ENCODE measurements around the gene DGKD.

The DGKD gene, protein sequence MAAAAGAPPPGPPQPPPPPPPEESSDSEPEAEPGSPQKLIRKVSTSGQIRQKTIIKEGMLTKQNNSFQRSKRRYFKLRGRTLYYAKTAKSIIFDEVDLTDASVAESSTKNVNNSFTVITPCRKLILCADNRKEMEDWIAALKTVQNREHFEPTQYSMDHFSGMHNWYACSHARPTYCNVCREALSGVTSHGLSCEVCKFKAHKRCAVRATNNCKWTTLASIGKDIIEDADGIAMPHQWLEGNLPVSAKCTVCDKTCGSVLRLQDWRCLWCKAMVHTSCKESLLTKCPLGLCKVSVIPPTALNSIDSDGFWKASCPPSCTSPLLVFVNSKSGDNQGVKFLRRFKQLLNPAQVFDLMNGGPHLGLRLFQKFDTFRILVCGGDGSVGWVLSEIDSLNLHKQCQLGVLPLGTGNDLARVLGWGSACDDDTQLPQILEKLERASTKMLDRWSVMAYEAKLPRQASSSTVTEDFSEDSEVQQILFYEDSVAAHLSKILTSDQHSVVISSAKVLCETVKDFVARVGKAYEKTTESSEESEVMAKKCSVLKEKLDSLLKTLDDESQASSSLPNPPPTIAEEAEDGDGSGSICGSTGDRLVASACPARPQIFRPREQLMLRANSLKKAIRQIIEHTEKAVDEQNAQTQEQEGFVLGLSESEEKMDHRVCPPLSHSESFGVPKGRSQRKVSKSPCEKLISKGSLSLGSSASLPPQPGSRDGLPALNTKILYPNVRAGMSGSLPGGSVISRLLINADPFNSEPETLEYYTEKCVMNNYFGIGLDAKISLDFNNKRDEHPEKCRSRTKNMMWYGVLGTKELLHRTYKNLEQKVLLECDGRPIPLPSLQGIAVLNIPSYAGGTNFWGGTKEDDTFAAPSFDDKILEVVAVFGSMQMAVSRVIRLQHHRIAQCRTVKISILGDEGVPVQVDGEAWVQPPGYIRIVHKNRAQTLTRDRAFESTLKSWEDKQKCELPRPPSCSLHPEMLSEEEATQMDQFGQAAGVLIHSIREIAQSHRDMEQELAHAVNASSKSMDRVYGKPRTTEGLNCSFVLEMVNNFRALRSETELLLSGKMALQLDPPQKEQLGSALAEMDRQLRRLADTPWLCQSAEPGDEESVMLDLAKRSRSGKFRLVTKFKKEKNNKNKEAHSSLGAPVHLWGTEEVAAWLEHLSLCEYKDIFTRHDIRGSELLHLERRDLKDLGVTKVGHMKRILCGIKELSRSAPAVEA

DNA sequence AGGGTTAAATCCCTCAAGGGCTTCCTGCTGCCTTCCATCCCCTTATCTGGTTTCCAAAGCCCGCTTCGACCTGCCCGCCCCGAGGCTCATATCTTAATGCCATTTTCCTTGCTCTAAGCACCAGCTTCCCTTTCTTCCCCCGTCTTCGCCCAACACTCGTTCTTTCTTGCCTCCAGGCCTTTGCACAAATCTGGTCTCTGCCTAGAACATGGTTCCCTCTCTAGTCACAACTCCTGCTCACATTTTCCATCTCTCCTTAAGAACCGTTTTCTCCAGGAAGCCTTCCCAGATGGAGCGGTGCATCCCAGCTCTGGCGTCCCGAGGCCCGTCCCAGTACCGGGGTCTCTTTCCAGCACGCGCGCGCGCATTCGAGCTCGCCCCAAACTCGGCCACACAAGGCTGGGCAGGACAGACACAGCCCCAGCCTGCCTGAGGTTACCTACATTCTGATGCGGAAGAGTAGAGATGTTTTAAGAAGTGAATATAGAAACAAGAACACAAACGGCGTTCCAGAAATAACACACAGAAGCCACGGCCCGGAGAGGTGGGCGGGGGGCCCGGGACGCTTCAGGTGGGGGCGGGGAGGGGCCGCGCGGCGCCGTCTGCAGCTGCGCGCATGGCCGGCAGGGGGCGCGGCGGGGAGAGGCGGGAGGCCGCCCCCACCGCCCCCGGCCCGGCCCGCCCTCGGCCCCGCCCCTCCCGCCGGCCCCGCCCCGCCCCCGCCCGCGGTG, at the start of gene DGKD:
TSS of gene DGKD (plus strand) at position 726 of the 731 bp plus-strand sequence. CDS start 25 bp downstream, outside the sequence.
- no peak for DNase-seq (ENCODE audit: low read depth, low spot score)
- no peak within 1 kb of the TSS for H3K27ac ChIP-seq

DNA sequence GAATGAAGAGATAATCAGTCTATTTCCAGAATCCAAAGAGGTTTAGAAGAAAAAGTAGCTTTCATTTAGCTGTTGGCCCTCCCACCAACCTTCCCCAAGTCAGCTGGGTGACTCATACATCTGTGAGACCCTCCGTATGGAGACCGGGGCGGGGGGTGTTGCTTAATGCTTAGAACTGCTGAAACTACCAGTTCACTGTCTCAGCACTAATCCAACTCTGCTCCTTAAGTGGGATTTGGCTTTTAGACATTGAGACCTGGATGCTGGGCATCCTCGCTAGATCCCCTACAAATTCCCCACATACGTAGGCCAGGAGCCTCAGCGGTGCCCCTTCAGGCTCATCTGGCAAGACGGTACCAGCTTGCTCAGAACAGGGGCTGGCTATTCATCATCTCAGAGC, 46.7 kb upstream of the DGKD start, which contains the start of gene SAG:
TSS of gene SAG (plus strand) at position 252 of the 400 bp plus-strand sequence. CDS start 1,374 bp downstream, outside the sequence.
- no peak within 1 kb of the TSS for H3K27ac ChIP-seq
- DNase-seq (ENCODE audit: low read depth, low spot score): no peak

DNA sequence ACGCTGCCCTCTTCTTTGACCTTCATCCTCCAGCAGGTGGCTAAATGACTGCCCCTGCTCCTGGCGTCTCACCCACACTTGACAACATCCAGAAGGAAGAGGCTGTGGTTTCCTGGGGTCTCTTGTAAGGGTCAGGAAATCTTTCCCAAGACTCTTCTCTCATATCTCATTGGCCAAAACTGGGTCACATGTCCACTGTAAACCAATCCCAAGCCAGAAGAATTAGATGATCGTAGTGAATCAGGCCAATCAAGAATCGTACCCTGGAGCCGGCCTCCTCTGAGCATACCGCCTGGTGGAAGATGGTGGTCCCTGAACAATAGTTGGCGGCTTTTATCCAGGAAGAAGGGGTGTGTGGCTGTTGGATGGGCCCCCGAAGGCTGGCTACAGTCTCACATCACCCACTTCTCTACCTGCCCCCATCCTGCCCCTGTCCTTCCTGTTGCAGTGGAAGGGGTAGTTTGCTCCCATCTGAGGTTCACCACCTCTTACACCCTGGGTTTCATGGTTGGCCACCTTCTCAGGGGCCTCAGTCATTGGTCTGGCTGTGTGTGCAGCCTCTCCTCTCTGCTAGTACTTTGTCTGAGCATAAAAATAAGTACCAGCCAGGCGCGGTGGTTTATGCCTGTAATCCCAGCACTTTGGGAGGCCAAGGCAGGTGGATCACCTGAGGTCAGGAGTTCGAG, 42.9 kb upstream of the DGKD start:
- DNase-seq (ENCODE audit: low read depth, low spot score): no peak

DNA sequence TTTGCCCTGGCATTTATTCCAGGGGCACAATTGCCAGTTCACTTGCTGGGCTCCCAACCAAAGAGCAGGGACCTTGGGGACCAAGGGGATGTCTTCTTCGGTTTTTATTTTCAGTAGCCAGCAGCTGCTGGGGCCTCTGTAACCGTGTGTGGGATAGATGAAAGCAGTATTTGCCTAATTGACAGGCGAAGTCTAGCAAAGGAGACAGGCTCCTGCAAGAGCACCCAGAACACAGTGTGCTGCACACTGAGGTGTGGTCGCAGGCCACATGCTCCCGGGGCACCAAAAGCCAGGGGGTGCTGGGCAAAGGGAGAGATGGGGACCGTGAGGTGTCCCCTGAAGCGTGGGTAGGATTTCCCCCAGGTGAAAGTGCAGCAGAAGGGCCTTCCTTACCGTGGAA, 41.4 kb upstream of the DGKD start:
- no peak for DNase-seq (ENCODE audit: low read depth, low spot score)
- no peak overlapping the region for H3K27ac ChIP-seq

More for the DNA sequence above, 42.9 kb upstream of the DGKD start:
- no peak overlapping the region for H3K27ac ChIP-seq

DNA sequence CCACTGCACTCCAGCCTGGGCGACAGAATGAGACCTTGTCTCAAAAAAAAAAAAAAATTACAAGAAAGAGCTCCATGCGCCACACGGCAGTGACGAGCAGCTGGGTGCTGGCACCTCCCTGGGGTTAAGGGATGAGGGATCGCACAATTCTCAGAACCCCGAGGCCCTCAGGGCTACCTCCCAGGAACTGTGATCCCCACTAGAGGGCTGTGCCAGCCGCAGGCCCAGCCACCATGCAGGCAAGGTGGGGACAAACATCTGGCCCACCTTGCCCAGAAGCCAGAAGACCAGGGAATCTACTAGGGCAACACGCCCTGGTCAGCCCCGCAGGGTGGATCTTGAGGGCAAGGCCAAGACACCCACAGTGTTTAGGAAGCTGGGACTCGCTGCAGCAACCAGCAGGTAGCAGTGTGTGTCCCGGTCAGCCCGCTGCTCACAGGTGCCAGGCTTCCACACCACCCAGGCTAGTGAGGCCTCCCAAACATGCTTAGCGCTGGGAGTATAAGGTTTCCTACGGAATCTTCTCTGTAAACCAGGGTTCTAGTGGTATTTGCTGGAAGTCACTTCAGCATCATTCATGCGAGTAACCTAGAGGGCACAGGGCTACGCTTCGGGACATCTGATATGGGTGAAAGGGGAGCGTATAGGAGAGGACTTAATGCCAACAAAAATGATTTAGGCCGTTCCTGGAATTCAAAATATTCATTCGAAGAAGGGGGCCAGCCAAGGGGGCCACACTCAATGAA, 39.9 kb upstream of the DGKD start:
- H3K27ac ChIP-seq: no peak overlapping the region
- no peak for DNase-seq (ENCODE audit: low read depth, low spot score)

DNA sequence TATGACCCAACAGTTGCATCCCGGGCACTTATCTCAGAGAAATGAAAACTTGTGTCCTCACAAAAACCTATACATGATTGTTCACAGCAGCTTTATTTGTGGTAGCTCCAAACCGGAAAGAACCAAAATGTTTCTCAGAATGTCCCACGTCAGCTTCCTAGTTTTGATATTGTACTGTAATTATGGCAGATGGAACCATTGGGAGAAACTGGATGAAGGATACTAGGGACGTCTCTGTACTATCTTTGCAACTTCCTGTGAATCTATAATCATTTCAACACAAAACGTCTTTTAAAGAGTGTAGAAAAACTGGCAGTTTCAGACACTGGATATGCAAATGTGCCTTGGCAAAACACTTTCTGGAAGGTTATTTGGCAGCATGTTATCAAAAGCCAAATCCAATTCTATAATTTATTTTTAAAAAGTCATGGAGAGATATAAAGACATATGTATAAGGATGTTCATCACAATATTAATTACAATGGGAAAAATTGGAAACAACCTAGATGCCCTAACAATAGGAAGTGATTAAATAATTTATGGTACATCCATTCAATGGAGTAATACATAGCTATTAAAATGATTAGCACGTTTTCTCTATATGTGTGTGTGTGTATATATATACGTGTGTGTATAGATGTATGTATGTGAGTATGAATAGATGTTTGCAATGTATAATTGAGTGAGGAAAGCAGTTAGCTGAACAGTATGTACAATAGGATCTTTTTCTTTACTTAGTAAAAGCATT, 36.9 kb upstream of the DGKD start:
- H3K27ac ChIP-seq: no peak overlapping the region
- no peak for DNase-seq (ENCODE audit: low read depth, low spot score)

DNA sequence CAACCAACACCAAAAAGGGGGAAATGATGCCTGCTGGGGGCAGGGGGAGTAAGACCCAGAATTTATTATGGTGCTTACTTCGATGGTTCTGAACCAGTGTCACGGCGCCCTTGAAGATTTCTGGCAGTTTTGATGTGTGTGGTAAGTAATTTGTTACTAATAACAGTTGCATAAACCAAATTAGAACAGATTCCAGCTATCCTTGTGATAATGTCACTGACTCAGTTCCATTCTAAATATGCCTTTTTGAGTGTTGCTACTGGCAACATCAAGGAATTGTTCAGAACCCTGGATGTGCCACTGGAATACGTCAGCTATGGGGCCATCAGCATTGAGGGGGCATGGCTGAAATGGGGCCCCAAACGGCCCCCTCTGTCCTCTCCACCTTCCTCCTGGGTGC, 35.0 kb upstream of the DGKD start:
- DNase-seq (ENCODE audit: low read depth, low spot score): no peak
- H3K27ac ChIP-seq: no peak overlapping the region

DNA sequence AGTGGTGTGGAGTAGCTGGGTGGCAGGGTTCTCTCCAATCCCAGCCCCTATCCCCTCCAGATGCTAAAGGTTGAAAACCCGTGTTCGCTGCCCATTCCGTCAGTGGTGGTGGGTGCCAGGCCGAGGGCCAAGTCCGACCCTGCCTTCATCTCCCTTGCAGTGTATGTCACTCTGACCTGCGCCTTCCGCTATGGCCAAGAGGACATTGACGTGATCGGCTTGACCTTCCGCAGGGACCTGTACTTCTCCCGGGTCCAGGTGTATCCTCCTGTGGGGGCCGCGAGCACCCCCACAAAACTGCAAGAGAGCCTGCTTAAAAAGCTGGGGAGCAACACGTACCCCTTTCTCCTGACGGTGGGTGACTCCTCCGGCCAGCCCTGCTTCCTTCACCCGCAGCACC, 33.8 kb upstream of the DGKD start:
- H3K27ac ChIP-seq: no peak overlapping the region
- DNase-seq (ENCODE audit: low read depth, low spot score): no peak

DNA sequence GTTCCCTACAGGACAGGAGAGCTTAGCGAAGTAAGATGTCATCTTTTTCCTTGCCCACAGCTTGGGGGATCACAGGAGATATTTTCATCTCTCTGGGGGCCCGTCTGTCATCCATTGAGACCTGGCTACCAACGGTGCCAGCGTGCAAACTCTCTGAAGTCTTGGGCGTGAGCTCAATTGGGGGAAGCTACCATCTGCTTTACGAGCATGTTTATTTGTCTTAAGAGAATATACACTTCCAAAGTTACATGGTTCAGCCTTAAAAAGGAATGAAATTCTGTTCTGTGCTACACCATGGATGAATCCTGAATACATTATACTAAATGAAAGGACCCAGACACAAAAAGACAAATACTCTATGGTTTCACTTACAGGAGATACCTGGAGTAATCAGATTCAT, 33.1 kb upstream of the DGKD start:
- no peak overlapping the region for H3K27ac ChIP-seq
- no peak for DNase-seq (ENCODE audit: low read depth, low spot score)

DNA sequence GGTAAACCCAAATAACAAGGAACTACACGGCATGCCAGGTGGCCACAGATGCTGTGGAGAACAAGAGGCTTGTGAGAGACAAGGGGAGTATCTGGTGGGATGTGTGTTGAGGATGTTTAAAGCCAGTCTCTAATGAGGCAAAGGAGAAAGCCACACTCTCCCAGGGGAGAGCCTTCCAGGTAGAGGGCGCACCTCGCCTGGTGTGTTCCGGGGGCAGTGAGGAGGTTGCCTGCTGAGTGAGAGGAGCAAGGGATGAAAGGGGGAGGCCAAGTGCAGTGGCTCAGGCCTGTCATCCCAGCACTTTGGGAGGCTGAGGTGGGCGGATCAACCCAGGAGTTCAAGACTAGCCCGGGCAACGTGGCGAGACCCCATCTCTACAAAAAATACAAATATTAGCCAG, 30.4 kb upstream of the DGKD start:
- no peak for DNase-seq (ENCODE audit: low read depth, low spot score)
- no peak overlapping the region for H3K27ac ChIP-seq

DNA sequence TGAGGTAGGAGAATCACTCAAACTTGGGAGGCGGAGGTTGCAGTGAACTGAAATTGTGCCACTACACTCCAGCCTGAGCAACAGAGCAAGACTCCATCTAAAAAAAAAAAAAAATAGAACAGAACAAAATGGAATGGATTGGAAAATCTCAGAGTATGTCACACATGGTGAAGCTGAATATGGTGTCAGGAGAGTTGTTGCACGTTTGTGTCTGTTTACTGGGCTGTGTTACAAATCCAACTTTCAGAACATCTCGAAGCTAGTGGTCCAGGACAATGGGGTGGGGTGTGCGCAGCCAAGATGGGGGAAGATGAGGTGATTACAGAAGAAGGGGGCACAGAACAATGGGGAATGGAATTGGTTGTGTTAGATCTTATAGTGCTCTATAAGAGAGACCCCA, 29.0 kb upstream of the DGKD start:
- H3K27ac ChIP-seq: no peak overlapping the region
- DNase-seq (ENCODE audit: low read depth, low spot score): no peak

DNA sequence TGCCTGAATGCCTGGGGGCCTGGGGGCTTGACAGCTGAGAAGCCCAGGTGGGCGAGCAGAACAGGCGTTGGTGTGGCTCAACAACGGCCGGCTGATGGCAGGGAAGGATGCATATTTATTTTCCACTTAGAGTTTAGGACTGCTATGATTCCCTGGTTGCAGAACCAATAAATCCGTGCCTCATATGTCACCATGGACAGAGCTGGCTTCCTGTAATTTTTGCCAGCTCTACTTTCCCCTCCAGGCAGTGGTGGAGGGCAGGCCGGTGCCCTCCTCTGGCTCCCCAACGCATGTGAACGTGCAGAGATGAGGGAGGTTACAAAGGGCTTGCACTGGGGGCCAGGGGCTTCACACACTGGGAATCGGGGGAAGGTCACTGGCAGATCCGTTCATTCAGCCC, 28.5 kb upstream of the DGKD start:
- DNase-seq (ENCODE audit: low read depth, low spot score): no peak
- H3K27ac ChIP-seq: no peak overlapping the region

DNA sequence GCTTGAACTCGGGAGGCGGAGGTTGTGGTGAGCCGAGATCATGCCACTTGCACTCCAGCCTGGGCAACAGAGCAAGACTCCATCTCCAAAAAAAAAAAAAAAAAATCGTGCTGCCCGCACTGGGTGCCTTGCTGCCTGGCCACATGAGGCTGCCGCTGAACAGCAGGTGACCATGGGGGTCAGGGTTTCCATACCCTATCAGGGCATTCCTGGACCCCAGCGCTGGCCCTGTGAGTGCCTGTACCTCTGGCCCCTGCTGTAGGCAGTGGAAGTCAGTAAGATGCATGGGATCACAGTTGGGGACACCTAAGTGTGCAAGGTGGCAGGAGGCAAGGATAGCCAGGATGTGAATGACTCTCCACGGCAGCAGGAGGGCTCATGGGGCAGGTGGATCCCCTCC, 27.8 kb upstream of the DGKD start:
- H3K27ac ChIP-seq: no peak overlapping the region
- DNase-seq (ENCODE audit: low read depth, low spot score): no peak

DNA sequence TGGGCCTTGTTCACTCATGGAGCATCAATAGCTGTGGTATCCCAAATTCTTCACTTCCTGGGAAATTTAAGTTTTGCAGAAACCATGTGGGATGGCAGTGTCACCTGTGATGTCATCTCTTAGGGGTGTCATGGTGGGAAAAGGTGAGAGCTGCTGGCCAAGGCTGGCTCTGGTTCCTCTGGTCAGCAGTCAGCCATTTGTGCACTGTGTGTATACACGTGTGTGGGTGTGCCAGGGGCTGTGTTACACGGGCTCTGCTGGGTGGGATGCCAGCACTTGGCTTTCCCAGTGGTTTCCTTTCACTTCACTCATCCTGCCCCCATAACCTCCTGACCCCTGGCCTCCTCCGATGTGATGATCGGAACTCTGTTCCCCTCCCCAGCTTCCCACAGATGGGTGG, 25.4 kb upstream of the DGKD start:
- no peak overlapping the region for H3K27ac ChIP-seq
- no peak for DNase-seq (ENCODE audit: low read depth, low spot score)

DNA sequence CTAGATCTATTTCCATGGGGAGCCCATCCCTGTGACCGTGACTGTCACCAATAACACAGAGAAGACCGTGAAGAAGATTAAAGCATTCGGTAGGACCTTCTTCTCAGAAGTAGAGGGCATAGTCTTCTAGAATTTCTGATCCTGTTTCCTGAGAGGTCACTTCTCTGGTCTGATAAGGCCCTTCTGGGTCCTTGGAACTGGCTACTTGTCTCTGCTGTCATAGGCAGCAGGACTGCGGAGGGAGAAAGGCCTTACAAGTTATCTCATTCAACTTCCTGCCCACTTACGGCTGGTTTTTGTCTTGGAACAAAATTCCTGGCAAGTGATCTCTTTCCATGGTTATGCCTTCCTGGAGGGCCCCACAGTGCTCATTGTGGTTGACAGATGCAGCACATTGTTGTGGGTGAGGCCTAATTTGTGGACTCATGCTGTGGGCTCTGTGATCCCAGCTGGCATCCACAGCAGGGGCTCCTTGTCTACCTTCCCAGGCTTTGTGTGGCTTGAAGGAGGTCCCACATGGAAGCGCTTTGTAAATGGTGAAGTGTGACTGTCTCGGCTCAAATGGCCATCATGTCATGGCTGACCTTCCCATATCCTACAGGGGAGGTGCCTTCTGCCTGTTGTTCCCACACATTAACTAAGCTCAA, 24.7 kb upstream of the DGKD start:
- H3K27ac ChIP-seq: no peak overlapping the region
- DNase-seq (ENCODE audit: low read depth, low spot score): no peak

DNA sequence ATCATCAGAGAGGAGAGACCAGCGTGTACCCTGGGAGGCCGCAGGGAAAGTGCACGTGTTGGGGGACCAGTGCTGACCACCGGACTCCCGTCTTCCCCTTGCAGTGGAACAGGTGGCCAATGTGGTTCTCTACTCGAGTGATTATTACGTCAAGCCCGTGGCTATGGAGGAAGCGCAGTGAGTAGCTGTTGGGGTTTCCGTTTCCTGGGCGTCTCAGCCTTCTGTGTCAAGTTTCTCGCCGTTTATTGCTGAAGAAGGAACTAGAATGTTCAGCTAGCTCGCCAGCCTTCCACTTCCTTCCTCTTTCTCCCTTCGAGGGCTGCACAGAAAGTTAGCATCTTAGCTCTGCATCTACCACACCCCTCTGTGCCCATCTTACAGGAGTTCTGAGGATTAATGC, 22.8 kb upstream of the DGKD start:
- no peak for DNase-seq (ENCODE audit: low read depth, low spot score)
- no peak overlapping the region for H3K27ac ChIP-seq

DNA sequence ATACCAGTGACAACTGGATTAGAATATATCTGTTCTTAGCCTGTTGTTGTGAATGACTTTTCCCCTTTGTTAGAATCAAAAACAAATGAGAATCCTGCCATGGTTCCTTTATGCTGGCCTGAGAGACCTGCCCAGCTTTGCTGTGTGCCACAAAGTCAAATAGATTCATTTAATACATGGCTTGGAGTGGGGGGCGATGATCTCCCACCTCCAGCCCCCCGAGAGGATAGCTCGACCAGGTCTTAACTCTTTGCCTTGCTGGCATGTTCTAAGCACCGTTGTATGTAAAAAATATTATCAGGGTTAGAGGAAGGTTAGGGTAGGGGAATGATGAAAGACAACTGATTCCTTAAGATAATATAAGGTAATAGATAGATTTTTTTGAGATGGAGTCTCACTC, 22.2 kb upstream of the DGKD start:
- no peak overlapping the region for H3K27ac ChIP-seq
- no peak for DNase-seq (ENCODE audit: low read depth, low spot score)

DNA sequence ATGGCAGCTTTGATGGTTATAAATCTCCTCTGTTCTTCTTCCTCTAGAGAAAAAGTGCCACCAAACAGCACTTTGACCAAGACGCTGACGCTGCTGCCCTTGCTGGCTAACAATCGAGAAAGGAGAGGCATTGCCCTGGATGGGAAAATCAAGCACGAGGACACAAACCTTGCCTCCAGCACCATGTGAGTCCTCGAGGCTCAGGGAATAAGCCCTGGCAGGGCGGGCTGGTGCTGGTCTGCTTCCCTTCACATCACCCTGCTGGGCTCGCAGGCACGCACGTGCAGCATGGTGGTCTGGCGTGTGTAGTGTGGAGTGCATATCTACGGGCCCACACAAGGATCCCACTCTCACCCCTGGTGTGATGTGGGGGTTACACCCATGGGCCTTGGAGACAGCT, 19.4 kb upstream of the DGKD start:
- no peak for DNase-seq (ENCODE audit: low read depth, low spot score)
- H3K27ac ChIP-seq: no peak overlapping the region
